ENCODE measurements around the gene GSG1L.

- TF ChIP-seq POLR2A (IDR thresholded peaks at IDR 0.05; ENCODE audit: extremely low read depth, insufficient read length), result no peak
- no peak for TF ChIP-seq CTCF (IDR thresholded peaks at IDR 0.05; ENCODE audit: low read depth, low read length)
Observed at GRCh38 chr16:27775254-27775653, 288.3 kb downstream of the GSG1L start.

Data from NB4 (cell line).